Epithelial cell of proximal tubule (primary cell): ENCODE measurements around the gene FBXO4. TPM values are rescaled to one million over a fixed set of nuclear protein-coding genes. Genes with fewer than 3 reads are reported as not detected.
"Not testable (repeated sequence)": the region's sequence is repeated elsewhere in the genome, so short reads cannot be mapped to it uniquely, and the experiment has no call there.

Experiments used
- DNase-seq: peaks from one replicate; pipeline ENCODE4 v3.0.0-alpha.2; 2011; ENCODE audit warnings: low read depth
- H3K4me3 ChIP-seq: 2 replicates; pipeline ENCODE4 v1.5.1; 2011; ENCODE audit warnings: low read depth, mild to moderate bottlenecking, low read length
- total RNA-seq: library from RNA; depleted of rRNA; stranded (reverse); fragments of >200 nt; gene quantifications from 2 replicates; pipeline ENCODE4 v1.2.3, GENCODE V29; 2015
- TF ChIP-seq, protein P1 (sequence below): conservative IDR thresholded peaks from 2 replicates; pipeline ENCODE4 v1.5.1; 2012; ENCODE audit warnings: low read depth, mild to moderate bottlenecking, low read length

FBXO4 gene
- total RNA-seq, 1 donor from 2014 or later = 9.9 TPM

DNA sequence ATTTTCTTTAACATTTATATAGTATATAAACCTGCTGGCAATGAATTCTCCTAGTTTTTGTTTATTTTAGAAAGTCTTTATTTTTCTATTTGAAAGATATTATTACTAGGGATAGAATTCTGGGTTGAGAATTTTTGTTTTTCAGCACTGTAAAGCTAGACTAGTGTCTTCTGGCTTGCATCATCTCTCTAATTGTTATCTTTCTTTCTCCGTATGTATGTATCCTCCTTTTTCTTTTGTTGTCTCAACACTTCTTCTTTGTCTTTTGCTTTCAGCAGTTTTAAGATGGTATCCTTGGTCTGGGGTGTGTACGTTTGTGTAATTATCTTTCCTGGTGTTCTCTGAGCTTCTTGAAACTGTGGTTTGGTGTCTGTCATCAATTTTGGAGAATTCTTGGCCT is 48.8 kb downstream of the FBXO4 start:
- no peak for DNase-seq
- H3K4me3 ChIP-seq = no peak overlapping the region
- TF ChIP-seq, protein P1, sequence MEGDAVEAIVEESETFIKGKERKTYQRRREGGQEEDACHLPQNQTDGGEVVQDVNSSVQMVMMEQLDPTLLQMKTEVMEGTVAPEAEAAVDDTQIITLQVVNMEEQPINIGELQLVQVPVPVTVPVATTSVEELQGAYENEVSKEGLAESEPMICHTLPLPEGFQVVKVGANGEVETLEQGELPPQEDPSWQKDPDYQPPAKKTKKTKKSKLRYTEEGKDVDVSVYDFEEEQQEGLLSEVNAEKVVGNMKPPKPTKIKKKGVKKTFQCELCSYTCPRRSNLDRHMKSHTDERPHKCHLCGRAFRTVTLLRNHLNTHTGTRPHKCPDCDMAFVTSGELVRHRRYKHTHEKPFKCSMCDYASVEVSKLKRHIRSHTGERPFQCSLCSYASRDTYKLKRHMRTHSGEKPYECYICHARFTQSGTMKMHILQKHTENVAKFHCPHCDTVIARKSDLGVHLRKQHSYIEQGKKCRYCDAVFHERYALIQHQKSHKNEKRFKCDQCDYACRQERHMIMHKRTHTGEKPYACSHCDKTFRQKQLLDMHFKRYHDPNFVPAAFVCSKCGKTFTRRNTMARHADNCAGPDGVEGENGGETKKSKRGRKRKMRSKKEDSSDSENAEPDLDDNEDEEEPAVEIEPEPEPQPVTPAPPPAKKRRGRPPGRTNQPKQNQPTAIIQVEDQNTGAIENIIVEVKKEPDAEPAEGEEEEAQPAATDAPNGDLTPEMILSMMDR = no peak

DNA sequence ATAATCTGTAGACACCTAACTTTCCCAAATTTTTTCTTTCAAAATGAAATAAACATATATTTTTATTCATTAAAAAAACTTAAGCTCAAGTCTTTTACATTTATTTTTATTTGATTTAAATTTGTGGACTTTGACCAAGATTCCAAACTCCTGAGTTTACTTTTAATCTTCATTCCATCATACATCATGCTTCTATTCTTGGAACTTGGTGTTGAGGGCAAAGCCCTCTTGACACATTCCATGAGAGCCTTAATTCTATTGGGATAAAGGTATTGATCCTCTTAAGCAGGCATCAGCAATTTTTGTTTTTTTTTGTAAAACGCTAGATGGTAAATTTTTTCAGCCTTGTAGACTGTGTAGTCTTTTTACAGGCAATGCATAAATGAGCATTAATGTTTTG is 53.6 kb downstream of the FBXO4 start:
- no peak overlapping the region for H3K4me3 ChIP-seq
- peak; percentile 6 for DNase-seq
- TF ChIP-seq, protein P1 = no peak

DNA sequence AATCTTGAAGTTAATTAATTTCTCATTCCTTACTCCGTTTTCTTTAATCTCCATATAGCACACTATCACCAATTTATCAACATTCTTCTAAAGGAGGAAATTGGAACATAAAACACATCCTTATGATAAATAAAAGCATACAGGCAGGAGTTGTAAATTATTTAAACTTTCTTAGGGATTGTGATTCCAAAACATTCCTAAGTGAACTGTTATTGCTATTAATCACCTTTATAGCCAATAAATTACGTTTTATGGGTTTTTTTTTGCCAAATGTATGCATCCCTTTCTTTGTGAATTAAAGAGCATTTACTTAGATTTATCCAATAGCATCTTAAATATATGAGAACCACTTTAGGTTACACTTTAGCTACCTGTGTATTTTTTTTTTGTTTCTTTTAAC is 55.3 kb downstream of the FBXO4 start:
- H3K4me3 ChIP-seq = no peak overlapping the region
- no peak for DNase-seq
- TF ChIP-seq, protein P1 = no peak

DNA sequence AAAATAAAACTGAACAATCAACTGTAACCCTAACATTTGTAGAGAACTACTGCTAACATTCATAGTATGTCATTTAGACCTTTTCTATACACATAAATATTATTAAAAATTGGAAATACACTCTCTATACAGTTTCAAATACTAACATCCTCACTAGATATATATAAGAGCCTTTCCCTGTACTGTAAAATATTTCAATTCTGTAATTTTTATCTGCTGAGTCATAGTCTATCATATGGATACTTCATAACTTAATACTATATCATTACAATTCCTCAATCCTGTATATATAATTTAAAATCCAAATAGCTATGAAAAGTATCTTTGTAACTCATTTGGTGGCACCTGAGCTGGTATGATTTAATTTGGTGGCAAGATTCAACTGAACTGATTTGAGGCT is 55.8 kb downstream of the FBXO4 start:
- no peak overlapping the region for H3K4me3 ChIP-seq
- TF ChIP-seq, protein P1 = no peak
- DNase-seq = no peak

DNA sequence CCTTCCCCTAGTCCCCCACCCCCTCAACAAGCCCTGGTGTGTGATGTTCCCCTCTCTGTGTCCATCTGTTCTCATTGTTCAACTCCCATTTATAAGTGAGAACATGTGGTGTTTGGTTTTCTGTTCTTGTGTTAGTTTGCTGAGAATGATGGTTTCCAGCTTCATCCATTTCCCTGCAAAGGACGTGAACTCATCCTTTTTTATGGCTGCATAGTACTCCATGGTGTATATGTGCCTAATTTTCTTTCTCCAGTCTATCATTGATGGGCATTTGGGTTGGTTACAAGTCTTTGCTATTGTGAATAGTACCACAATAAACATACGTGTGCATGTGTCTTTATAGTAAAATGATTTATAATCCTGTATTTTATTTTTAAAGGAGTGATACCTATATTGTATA is 57.8 kb downstream of the FBXO4 start:
- not testable (repeated sequence) for DNase-seq, H3K4me3 ChIP-seq

DNA sequence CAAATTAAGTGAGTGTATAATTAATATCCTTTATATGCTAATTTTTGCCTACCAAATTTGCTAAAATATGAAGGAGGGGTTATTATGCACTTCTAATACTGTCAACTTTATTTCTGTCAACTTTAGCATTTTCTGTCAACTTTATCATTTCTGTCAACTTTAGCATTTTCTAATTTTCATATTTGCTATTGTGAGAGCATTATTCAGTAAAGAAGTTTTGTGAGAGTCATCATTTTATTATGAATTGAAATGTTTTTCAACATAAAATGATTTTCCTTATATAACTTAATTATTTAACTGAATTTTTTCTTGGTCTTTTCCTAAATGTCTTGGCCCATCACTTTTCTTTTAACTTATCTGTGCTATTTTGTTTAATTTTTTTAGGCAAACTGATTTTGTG is 58.2 kb downstream of the FBXO4 start:
- no peak for DNase-seq
- TF ChIP-seq, protein P1 = no peak
- H3K4me3 ChIP-seq = no peak overlapping the region

DNA sequence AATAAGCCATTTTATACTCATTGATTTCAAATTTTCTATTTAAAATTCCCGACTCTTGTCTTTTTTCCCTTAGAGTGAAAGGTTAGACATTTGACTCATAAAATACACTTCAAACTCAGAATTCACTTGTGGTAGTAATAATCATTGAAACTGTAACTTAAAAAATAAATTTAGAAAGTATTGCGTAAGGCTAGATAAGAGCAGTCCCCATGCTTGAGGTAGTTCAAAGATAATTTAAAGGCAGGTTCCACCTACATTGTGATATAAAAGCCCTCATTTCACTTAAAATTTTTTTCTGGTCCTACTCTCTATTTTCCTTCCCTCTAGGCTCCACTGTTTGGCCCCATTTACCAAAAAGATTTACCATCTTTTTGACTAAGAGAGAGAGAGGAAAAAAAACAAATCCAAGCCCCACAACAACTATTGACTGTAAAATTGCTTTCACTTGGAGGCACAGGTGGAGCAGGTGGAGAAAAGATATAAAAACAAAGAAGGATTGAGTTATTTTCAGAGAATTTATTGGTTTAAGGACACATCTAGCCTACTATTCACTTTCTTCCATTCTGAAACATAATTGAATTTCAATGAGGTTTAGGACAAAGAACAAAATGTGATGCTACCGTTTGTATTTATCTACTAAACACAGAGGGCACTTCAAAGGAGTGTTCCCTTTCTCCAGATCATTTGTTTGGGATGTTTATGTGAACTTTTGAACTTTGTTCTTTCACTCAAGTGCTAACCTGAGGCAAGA is 61.0 kb downstream of the FBXO4 start:
- TF ChIP-seq, protein P1 = no peak
- H3K4me3 ChIP-seq = no peak overlapping the region
- DNase-seq = no peak

Other genes with a start within 250 kb of the FBXO4 start
- 22.0 and 29.2 TPM in 2 replicates for gene OXCT1, start 54.9 kb upstream of the FBXO4 start, total RNA-seq
- 13.5 and 14.8 TPM in 2 replicates for gene RIMOC1, start 20.9 kb upstream of the FBXO4 start, total RNA-seq